Fibroblast of peridontal ligament (primary cell): ENCODE data around the gene NLRX1.
"Not testable (repeated sequence)": the region's sequence is repeated elsewhere in the genome, so short reads cannot be mapped to it uniquely, and the experiment has no call there.

Experiments used
- DNase-seq: peaks from one replicate; pipeline ENCODE4 v3.0.0-alpha.2; 2010; ENCODE audit errors: extremely low read depth

Gene NLRX1

DNA sequence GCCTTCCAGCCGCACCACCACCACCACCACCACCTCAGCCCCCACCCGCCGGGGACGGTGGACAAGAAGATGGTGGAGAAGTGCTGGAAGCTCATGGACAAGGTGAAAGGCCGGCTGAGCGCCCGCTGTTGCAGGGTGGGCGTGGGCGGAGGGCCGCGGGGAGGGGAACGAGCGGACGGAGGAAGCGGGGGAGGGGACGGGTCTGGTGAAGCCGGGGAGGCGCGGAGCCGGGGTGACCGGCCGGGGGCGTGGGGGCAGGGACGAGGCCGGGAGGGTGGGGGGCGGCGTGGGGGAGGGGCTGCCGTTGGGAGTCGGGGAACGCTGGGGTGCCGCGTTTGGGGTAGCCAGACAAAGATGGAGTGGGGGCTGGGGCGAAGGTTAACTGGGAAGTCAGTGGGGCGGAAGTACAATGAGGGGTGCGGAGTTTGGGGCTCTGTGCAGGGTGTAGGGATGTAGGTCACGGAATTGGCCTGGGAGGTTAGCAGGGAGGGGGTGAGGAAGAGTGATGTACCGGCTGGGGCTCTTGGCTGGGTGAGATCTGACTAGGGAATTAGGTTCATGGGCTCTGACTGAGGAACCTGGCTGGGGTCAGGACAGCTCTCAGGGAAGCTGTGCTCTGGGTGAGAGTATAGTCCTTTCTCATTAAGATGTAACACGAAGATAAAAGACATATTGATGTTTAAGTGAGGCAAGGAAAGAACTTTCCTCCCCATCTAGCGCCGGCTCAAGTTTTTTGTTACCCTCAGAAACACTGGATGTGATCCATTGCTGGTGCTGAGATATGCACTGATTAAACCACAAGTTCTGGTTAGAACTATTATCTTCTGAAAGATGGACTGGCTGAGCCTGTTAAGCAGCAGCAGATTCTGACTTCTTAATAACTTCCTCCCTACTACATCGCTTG, 38.2 kb downstream of the NLRX1 start:
- DNase-seq, result peak; percentile 47

DNA sequence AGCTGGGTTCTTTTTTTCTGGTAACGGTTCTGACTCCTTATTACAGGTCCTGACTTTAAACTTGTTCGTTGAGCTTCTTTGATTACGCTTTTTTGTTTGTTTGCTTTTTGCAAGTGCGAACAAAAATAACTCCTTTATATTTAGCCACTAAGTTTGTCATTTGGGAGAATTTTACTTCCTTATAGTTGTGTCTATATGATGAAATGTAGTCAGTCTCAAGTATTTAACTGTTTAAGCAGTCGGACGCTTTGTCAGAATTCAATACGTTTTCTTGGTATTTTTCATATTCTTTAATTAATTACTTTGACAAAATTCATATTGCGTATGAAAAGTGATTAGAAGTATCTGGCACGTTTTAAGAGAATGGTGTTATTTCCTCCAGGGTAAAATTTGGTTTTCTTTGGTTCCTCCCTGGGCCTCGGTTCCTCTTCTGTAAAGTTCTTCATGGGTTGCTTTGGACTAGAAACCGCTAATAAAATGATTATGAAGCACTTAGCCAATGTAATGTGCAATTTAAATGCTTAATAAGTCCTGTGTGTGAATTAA, 39.0 kb downstream of the NLRX1 start:
- no peak for DNase-seq

DNA sequence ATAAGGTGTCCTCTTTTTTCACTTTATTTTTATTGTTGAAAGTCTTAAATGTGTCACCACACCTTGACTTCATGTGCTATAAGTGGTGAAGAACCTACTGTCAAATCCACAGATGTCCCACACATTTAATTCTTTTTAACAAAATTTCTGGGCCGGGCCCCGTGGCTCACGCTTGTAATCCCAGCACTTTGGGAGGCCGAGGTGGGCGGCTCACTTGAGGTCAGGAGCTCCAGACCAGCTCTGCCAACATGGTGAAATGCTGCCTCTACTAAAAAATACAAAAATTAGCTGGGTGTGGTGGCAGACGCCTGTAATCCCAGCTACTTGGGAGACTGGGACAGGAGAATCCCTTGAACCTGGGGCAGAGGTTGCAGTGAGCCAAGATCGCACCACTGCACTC, 40.7 kb downstream of the NLRX1 start:
- no peak for DNase-seq

DNA sequence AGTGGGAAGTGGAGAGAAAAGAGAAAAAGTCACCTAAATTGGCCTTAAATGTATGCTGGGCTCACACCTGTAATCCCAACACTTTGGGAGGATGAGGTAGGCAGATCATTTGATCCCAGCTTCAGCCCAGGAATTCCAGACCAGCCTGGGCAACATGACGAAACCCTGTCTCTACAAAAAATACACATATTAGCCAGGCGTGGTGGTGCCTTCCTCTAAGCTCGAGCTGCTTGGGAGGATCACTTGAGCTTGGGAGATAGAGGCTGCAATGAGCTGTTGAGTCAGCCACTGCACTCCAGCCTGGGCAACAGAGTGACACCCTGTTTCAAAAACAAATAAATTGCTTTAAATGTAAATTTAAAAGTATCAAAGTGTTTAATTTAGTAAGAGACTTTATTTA, 41.5 kb downstream of the NLRX1 start:
- no peak for DNase-seq

DNA sequence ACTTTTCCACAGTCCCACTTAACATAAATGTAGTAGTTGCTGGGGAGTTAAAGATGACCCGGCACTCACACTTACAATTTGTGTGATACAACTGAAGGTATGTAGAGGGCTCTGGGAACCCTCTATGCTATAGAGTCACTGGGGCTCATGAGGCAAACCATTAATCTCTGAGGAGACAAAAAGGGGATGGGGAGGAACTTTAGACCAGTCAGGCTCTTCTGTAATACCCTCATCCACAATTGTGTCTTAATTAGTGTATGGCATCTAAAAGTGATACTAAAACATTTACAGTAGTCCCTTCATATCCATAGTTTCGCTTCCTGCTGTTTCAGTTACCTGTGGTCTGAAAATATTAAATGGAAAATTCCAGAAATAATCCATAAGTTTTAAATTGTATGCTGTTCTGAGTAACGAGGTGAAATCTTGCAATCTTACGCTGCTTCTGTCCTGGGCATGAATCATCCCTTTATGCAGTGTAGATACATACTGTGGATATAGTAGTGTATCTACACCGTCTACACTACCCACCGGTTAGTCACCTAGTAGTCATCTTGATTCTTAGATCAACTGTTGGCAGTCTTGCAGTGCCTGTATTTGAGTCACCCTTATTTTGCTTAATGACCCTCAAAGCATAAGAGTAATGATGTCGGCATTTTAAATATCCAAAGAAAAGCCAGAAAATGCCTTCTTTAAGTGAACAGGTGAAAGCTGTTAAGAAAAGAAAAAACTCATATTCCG, 49.8 kb downstream of the NLRX1 start:
- peak; percentile 84 for DNase-seq

DNA sequence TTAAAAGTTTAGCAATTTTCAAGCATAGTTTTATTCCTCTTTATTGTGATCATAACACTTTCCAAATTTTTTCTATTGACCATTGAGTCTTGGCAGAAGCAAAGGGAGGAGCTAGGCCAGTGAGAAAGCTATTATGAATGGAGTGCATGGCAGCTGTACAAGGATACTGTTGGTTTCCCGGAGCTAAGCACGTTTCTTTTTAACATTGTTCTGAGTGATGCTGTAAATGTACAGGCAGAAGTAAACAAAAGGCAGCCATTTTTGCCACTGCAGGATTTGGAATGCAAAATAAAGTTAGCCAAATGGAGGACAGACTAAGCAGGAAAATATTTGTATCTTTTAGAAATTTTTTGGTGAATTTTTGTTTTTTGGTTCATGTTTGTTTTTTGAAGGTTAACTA, 53.8 kb downstream of the NLRX1 start:
- DNase-seq, result peak; percentile 80

DNA sequence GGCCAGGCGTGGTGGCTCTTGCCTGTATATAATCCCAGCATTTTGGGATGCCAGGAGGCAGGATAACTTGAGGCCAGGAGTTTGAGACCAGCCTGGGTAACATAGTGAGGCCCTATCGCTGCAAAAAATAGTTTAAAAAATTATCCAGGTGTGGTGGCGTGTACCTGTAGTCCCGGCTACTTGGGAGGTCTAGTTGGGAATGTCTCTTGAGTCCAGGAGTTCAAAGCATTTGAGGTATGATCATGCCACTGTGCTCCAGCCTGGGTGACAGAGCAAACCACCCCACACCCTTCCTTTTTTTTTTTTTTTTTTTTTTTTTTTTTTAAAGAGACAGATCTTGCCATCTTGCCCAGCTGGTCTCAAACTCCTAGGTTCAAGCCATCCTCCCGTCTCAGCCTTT, 54.4 kb downstream of the NLRX1 start:
- no peak for DNase-seq

DNA sequence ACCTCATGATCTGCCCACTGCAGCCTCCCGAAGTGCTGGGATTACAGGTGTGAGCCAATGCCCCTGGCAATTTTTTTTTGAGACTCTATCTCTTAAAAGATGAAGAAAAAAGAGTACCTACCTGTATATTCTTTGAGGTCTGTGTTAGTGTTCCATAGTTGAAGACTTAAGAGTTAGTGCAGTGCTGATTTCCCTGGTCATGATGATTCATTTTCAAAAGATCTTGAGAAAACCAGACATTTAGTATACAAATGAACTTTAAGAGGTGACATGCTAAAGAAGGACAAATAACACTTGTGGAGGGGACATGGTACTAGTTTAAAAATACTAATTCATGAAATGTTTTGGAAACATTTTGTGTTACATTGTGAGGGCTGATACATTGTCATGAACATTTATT, 55.3 kb downstream of the NLRX1 start:
- peak; percentile 42 for DNase-seq

DNA sequence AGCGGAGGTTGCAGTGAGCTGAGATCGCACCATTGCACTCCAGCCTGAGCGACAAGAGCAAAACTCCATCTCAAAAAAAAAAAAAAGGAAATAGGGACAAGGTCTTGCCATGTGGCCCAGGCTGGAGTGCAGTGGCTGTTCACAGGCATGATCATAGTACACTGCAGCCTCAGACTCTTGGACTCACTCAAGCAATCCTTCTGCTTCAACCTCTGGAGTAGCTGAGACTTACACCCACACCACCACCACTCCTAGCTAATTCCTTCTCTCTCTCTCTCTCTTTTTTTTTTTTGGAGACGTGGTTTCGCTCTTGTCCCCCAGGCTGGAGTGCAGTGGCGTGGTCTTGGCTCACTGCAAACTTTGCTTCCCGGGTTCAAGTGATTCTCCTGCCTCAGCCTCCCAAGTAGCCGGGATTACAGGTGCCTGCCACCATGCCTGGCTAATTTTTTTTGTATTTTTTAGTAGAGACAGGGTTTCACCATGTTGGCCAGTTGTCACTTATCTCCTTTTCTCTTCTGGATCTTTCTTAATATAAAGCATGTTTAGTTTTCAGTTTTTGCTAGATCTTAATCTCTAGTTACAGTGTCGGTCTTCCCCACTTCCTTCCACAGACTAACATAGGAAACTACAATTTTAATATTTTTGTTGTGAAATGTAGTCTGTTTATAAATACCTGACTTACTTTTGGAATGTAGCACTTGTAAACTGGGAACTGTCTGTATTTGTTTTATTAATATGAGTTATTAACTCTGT, 60.2 kb downstream of the NLRX1 start:
- not testable (repeated sequence) for DNase-seq

DNA sequence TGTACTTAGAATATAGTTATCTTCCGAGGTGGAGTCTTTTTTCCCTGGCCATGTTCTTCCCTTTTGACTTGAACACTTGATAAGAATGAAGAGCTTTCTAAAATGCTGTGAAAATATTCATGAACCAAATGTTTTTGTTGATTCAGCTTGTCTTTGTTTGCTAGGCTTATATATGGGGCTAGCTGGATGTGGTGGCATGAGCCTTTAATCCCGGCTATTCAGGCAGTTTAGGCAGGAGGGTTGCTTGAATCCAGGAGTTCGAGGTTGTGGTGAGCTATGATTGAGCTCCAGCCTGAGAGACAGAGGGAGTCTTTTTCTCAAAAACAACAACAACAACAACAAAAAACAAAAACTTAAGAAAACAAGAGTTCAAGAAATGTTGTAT, 60.8 kb downstream of the NLRX1 start:
- no peak for DNase-seq

DNA sequence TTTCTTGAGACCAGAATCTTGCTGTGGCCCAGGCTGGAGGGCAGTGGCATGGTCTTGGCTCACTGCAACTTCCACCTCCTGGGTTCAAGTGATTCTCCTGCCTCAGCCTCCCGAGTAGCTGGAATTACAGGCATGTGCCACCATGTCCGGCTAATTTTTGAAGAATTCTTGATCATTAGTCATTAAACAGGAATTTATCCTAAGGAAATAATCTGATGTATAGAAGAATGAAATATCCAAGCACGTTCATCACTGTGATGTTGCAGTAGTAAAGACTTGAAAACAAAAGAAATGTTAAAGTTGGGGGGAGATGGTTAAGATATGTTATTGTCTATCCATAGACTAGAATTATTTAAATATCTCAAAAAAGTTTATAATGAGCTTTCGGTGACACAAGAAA, 61.2 kb downstream of the NLRX1 start:
- no peak for DNase-seq
